HepG2 (cell line): ENCODE measurements around the gene SP3. TPM values are rescaled to one million over a fixed set of nuclear protein-coding genes. Genes with fewer than 3 reads are reported as not detected.
A peak's percentile ranks its signal among the peaks of the same experiment; 100 is the strongest.

Source experiments
- AGO1 ChIP-seq: fragments of 200-400 bp; formaldehyde crosslinking; IDR thresholded peaks from 2 replicates; pipeline ENCODE4 v1.6.1; 2017; ENCODE audit warnings: mild to moderate bottlenecking, low read depth, low read length, moderate library complexity; ENCODE audit not compliant: poor library complexity, severe bottlenecking
- CHCHD3 ChIP-seq: sonication (generic); formaldehyde crosslinking; IDR thresholded peaks from 2 replicates; pipeline ENCODE4 v1.8.0; 2022; ENCODE audit warnings: mild to moderate bottlenecking, missing genetic modification reagents, moderate library complexity
- ELF3 ChIP-seq: IDR thresholded peaks from 2 replicates; pipeline ENCODE4 v1.6.1; 2016; ENCODE audit warnings: missing genetic modification reagents, missing compliant biosample characterization
- JUNB ChIP-seq: sonication (generic); formaldehyde crosslinking; IDR thresholded peaks from 2 replicates; pipeline ENCODE4 v1.8.0; 2022; ENCODE audit warnings: missing genetic modification reagents, mild to moderate bottlenecking, borderline replicate concordance
- KDM2A ChIP-seq: sonication (generic); formaldehyde crosslinking; IDR thresholded peaks from 2 replicates; pipeline ENCODE4 v1.4.0; 2020; ENCODE audit warnings: low read depth, missing genetic modification reagents, borderline replicate concordance
- NFE2 ChIP-seq: sonication (generic); formaldehyde crosslinking; IDR thresholded peaks from 2 replicates; pipeline ENCODE4 v1.4.0; 2020; ENCODE audit warnings: missing genetic modification reagents
- RAD21 ChIP-seq: fragments of 450-650 bp; formaldehyde crosslinking; IDR thresholded peaks from 2 replicates; pipeline ENCODE4 v1.5.0; 2020; ENCODE audit warnings: mild to moderate bottlenecking
- SMAD1 ChIP-seq: sonication (generic); formaldehyde crosslinking; IDR thresholded peaks from 2 replicates; pipeline ENCODE4 v1.4.0; 2020; ENCODE audit warnings: missing genetic modification reagents, low read depth, mild to moderate bottlenecking, borderline replicate concordance
- TEAD3 ChIP-seq: optimal IDR thresholded peaks from 2 replicates; pipeline ENCODE3; 2016; ENCODE audit warnings: borderline replicate concordance
- YEATS4 ChIP-seq: sonication (generic); formaldehyde crosslinking; IDR thresholded peaks from 2 replicates; pipeline ENCODE4 v1.4.0; 2020; ENCODE audit warnings: missing genetic modification reagents, borderline replicate concordance
- ZBTB38 ChIP-seq: sonication (generic); formaldehyde crosslinking; IDR thresholded peaks from 2 replicates; pipeline ENCODE4 v1.5.1; 2020; ENCODE audit warnings: mild to moderate bottlenecking, missing genetic modification reagents
- ZNF329 ChIP-seq: sonication (generic); formaldehyde crosslinking; IDR thresholded peaks from 2 replicates; pipeline ENCODE4 v1.9.0; 2021; ENCODE audit warnings: low read depth, mild to moderate bottlenecking, missing genetic modification reagents
- ZNF557 ChIP-seq: sonication (generic); formaldehyde crosslinking; IDR thresholded peaks from 2 replicates; pipeline ENCODE4 v1.4.0; 2020; ENCODE audit warnings: missing genetic modification reagents
- ZNF772 ChIP-seq: sonication (generic); formaldehyde crosslinking; IDR thresholded peaks from 2 replicates; pipeline ENCODE4 v1.5.0; 2020; ENCODE audit warnings: mild to moderate bottlenecking, missing genetic modification reagents
- polyA plus RNA-seq, 8 experiments: library from polyadenylated mRNA; depleted of rRNA in 3 of 8; stranded (reverse) in 7 of 8; unstranded in 1 of 8; fragments of >200 nt; fragmentation: Illumina TruSeq in 4 of 8; extraction: Trizol in 4 of 8; gene quantifications; 2 replicates each; pipeline versions ENCODE4 v1.2.1 to v1.2.3, GENCODE V29; 2011 to 2016; ENCODE audit warnings: low read depth in 4 of 8, missing spikeins in 1 of 8, mixed read lengths in 1 of 8; ENCODE audit not compliant: insufficient read depth in 1 of 8
- total RNA-seq, 5 experiments: library from RNA; depleted of rRNA; stranded (reverse); fragments of >200 nt; fragmentation: Illumina TruSeq; extraction: Trizol; gene quantifications; 2 replicates each; pipeline ENCODE4 v1.2.3, GENCODE V29; 2016; ENCODE audit warnings: low read depth in 1 of 5
- TF ChIP-seq, protein P1 (sequence below): sonication (generic); formaldehyde crosslinking; IDR thresholded peaks from 2 replicates; pipeline ENCODE4 v1.5.1; 2020; ENCODE audit warnings: mild to moderate bottlenecking, missing genetic modification reagents, borderline replicate concordance
- TF ChIP-seq, protein P2 (sequence below): sonication (generic); formaldehyde crosslinking; IDR thresholded peaks from 2 replicates; pipeline ENCODE4 v1.4.0; 2020; ENCODE audit warnings: missing genetic modification reagents
- TF ChIP-seq, protein P3 (sequence below): sonication (generic); formaldehyde crosslinking; IDR thresholded peaks from 2 replicates; pipeline ENCODE4 v1.5.0; 2020; ENCODE audit warnings: missing genetic modification reagents

The SP3 gene
- total and polyA plus RNA-seq, 2 of the 13 experiments (the other 11 are each of a cell fraction or from before 2014, with no cell fraction given) = 57.3 to 132 TPM

DNA sequence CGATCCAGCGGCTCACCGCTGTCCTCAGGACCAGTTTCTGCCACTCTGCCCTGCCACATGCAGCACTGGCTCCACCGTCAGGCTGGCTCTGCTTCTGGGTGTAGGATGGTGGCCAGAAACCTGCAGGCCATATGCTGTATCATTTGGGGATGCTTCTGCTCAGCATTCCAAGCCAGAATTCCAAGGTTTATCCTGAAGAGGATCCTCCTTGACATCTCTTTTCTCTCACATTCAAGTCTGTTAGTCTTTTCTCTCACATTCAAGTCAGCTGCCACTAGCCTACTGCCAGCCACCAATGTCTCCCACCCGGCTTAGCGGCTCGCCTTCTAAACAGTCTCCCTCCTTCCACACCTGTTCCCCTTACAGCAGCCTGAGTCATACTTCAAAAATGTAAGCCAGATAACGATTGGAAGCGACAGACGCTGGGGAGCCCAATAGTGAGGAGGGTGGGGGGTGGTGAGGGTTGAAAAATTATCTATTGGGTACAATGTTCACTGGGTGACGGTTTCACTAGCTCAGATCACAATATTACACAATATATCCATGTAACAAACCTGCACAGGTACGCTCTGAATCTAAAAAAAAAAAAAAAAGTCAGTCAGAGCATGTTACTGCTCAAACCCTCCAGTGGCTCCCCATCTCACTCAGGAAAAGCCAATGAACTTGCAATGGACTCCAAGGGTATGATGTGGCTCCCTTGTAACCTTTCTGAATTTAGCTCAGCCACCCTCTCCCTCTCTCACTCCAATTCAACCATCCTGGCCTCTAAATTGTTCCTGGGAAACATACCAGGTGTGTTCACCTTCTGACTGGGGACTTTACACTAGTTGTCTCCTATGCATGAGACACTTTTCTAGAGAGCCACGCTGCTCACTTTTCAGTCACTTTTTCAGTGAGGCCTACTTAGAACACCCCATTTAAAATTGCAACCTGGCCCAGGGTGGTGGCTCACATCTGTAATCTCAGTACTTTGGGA lies 38.8 kb upstream of the SP3 start (continued):
- TF ChIP-seq ZNF557 (CRISPR knock-in tag) (no peak), TEAD3 (CRISPR knock-in tag) (peak; percentile 49), JUNB (CRISPR knock-in tag) (peak; percentile 88), NFE2 (CRISPR knock-in tag) (no peak), SMAD1 (CRISPR knock-in tag) (0 out of 2 replicates have a peak, but pooled peaks have one; percentile 44), RAD21 (CRISPR knock-in tag) (peak; percentile 89), ZBTB38 (CRISPR knock-in tag) (peak; percentile 90), ZNF772 (CRISPR knock-in tag) (0 out of 2 replicates have a peak, but pooled peaks have one; percentile 53), KDM2A (CRISPR knock-in tag) (peak; percentile 71), YEATS4 (no peak), ZNF329 (CRISPR knock-in tag) (no peak), ELF3 (CRISPR knock-in tag) (peak; percentile 37; the same call in 1 of the 2 replicates), AGO1 (no peak), CHCHD3 (CRISPR knock-in tag) (no peak)
- TF ChIP-seq, protein P1, sequence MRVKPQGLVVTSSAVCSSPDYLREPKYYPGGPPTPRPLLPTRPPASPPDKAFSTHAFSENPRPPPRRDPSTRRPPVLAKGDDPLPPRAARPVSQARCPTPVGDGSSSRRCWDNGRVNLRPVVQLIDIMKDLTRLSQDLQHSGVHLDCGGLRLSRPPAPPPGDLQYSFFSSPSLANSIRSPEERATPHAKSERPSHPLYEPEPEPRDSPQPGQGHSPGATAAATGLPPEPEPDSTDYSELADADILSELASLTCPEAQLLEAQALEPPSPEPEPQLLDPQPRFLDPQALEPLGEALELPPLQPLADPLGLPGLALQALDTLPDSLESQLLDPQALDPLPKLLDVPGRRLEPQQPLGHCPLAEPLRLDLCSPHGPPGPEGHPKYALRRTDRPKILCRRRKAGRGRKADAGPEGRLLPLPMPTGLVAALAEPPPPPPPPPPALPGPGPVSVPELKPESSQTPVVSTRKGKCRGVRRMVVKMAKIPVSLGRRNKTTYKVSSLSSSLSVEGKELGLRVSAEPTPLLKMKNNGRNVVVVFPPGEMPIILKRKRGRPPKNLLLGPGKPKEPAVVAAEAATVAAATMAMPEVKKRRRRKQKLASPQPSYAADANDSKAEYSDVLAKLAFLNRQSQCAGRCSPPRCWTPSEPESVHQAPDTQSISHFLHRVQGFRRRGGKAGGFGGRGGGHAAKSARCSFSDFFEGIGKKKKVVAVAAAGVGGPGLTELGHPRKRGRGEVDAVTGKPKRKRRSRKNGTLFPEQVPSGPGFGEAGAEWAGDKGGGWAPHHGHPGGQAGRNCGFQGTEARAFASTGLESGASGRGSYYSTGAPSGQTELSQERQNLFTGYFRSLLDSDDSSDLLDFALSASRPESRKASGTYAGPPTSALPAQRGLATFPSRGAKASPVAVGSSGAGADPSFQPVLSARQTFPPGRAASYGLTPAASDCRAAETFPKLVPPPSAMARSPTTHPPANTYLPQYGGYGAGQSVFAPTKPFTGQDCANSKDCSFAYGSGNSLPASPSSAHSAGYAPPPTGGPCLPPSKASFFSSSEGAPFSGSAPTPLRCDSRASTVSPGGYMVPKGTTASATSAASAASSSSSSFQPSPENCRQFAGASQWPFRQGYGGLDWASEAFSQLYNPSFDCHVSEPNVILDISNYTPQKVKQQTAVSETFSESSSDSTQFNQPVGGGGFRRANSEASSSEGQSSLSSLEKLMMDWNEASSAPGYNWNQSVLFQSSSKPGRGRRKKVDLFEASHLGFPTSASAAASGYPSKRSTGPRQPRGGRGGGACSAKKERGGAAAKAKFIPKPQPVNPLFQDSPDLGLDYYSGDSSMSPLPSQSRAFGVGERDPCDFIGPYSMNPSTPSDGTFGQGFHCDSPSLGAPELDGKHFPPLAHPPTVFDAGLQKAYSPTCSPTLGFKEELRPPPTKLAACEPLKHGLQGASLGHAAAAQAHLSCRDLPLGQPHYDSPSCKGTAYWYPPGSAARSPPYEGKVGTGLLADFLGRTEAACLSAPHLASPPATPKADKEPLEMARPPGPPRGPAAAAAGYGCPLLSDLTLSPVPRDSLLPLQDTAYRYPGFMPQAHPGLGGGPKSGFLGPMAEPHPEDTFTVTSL (CRISPR knock-in tag) = 0 out of 2 replicates have a peak, but pooled peaks have one; percentile 13
- TF ChIP-seq, protein P2, sequence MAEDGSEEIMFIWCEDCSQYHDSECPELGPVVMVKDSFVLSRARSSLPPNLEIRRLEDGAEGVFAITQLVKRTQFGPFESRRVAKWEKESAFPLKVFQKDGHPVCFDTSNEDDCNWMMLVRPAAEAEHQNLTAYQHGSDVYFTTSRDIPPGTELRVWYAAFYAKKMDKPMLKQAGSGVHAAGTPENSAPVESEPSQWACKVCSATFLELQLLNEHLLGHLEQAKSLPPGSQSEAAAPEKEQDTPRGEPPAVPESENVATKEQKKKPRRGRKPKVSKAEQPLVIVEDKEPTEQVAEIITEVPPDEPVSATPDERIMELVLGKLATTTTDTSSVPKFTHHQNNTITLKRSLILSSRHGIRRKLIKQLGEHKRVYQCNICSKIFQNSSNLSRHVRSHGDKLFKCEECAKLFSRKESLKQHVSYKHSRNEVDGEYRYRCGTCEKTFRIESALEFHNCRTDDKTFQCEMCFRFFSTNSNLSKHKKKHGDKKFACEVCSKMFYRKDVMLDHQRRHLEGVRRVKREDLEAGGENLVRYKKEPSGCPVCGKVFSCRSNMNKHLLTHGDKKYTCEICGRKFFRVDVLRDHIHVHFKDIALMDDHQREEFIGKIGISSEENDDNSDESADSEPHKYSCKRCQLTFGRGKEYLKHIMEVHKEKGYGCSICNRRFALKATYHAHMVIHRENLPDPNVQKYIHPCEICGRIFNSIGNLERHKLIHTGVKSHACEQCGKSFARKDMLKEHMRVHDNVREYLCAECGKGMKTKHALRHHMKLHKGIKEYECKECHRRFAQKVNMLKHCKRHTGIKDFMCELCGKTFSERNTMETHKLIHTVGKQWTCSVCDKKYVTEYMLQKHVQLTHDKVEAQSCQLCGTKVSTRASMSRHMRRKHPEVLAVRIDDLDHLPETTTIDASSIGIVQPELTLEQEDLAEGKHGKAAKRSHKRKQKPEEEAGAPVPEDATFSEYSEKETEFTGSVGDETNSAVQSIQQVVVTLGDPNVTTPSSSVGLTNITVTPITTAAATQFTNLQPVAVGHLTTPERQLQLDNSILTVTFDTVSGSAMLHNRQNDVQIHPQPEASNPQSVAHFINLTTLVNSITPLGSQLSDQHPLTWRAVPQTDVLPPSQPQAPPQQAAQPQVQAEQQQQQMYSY (CRISPR knock-in tag) = no peak
- TF ChIP-seq, protein P3, sequence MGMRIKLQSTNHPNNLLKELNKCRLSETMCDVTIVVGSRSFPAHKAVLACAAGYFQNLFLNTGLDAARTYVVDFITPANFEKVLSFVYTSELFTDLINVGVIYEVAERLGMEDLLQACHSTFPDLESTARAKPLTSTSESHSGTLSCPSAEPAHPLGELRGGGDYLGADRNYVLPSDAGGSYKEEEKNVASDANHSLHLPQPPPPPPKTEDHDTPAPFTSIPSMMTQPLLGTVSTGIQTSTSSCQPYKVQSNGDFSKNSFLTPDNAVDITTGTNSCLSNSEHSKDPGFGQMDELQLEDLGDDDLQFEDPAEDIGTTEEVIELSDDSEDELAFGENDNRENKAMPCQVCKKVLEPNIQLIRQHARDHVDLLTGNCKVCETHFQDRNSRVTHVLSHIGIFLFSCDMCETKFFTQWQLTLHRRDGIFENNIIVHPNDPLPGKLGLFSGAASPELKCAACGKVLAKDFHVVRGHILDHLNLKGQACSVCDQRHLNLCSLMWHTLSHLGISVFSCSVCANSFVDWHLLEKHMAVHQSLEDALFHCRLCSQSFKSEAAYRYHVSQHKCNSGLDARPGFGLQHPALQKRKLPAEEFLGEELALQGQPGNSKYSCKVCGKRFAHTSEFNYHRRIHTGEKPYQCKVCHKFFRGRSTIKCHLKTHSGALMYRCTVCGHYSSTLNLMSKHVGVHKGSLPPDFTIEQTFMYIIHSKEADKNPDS = no peak
